CD14-positive monocyte (primary cell): ENCODE measurements around the gene OLFM2. TPM values are rescaled to one million over a fixed set of nuclear protein-coding genes. Genes with fewer than 3 reads are reported as not detected.

ENCODE experiments used
- DNase-seq, 3 donors: peaks; one replicate each; pipeline ENCODE4 v3.0.0-alpha.2; 2011 to 2022
- H2AFZ ChIP-seq: 2 replicates; pipeline ENCODE4 v1.6.0; 2012; ENCODE audit warnings: mild to moderate bottlenecking, low read depth, low read length, inconsistent platforms; ENCODE audit not compliant: insufficient read depth, poor library complexity, severe bottlenecking
- H3K27ac ChIP-seq, 2 donors: 1 replicate in 1 of 2; 2 replicates in 1 of 2; pipeline ENCODE4 v1.5.1; 2012 to 2013; ENCODE audit warnings: low read length in 2 of 2, control low read depth in 1 of 2, inconsistent platforms in 1 of 2, low read depth in 1 of 2, mild to moderate bottlenecking in 1 of 2
- H3K27me3 ChIP-seq, 2 donors: one replicate each; pipeline versions ENCODE4 v1.6.0 to v1.6.1; 2011 to 2013; ENCODE audit warnings: low read length in 2 of 2; ENCODE audit not compliant: control insufficient read depth in 2 of 2, insufficient read depth in 2 of 2
- H3K36me3 ChIP-seq, 2 donors: replicated peaks in 1 of 2; 1 replicate in 1 of 2; 2 replicates in 1 of 2; pipeline versions ENCODE4 v1.5.1 to v1.6.1; 2012 to 2013; ENCODE audit warnings: low read length in 2 of 2, control low read depth in 1 of 2, inconsistent platforms in 1 of 2, mild to moderate bottlenecking in 1 of 2; ENCODE audit not compliant: insufficient read depth in 2 of 2, control insufficient read depth in 1 of 2
- H3K4me1 ChIP-seq, 2 donors: 1 replicate in 1 of 2; 2 replicates in 1 of 2; pipeline versions ENCODE4 v1.5.1 to v1.6.1; 2012 to 2013; ENCODE audit warnings: low read length in 2 of 2, control low read depth in 1 of 2, inconsistent platforms in 1 of 2, mild to moderate bottlenecking in 1 of 2, moderate library complexity in 1 of 2; ENCODE audit not compliant: insufficient read depth in 2 of 2, control insufficient read depth in 1 of 2
- H3K4me2 ChIP-seq: replicated peaks from 2 replicates; pipeline ENCODE3; 2012; ENCODE audit warnings: low read length, moderate library complexity, mild to moderate bottlenecking; ENCODE audit not compliant: poor library complexity, severe bottlenecking; ENCODE audit errors: extremely low read depth
- H3K4me3 ChIP-seq, 3 experiments: fragments of 200-600 bp in 1 of 3; sonication (generic) in 1 of 3; replicated peaks in 1 of 3; 1 replicate in 2 of 3; 2 replicates in 1 of 3; pipeline ENCODE4 v1.5.1; 2011 to 2013; ENCODE audit warnings: low read length in 3 of 3, mild to moderate bottlenecking in 3 of 3, control low read depth in 2 of 3, low read depth in 2 of 3, inconsistent platforms in 1 of 3, moderate library complexity in 1 of 3
- H3K79me2 ChIP-seq: 2 replicates; pipeline ENCODE4 v1.6.0; 2012; ENCODE audit warnings: mild to moderate bottlenecking, control low read depth, inconsistent platforms, low read length, moderate library complexity; ENCODE audit not compliant: insufficient read depth
- H3K9ac ChIP-seq: 2 replicates; pipeline ENCODE4 v1.6.0; 2017; ENCODE audit warnings: low read length, mild to moderate bottlenecking; ENCODE audit not compliant: insufficient read depth, poor library complexity, severe bottlenecking
- H3K9me3 ChIP-seq, 2 donors: replicated peaks in 1 of 2; 1 replicate in 1 of 2; 2 replicates in 1 of 2; pipeline versions ENCODE4 v1.5.1 to v1.6.1; 2012 to 2013; ENCODE audit warnings: low read length in 2 of 2, control low read depth in 1 of 2; ENCODE audit not compliant: control insufficient read depth in 1 of 2, insufficient read depth in 1 of 2
- H4K20me1 ChIP-seq: 2 replicates; pipeline ENCODE4 v1.6.0; 2012; ENCODE audit warnings: mild to moderate bottlenecking, low read length, control low read depth, moderate library complexity; ENCODE audit not compliant: insufficient read depth
- H3K27ac Mint-ChIP-seq, 7 donors: one replicate each; pipeline ENCODE4 v1.8.0; 2020; ENCODE audit warnings: mild to moderate bottlenecking in 7 of 7, mixed read lengths in 7 of 7, moderate library complexity in 6 of 7, inconsistent platforms in 2 of 7
- H3K27me3 Mint-ChIP-seq, 3 donors: one replicate each; pipeline ENCODE4 v1.8.0; 2021 to 2022; ENCODE audit warnings: low read depth in 3 of 3, mild to moderate bottlenecking in 3 of 3, mixed read lengths in 3 of 3, moderate library complexity in 3 of 3, inconsistent platforms in 1 of 3
- H3K36me3 Mint-ChIP-seq, 2 donors: one replicate each; pipeline ENCODE4 v1.8.0; 2020; ENCODE audit warnings: mixed read lengths in 2 of 2, inconsistent platforms in 1 of 2, mild to moderate bottlenecking in 1 of 2
- H3K4me1 Mint-ChIP-seq: one replicate; pipeline ENCODE4 v1.8.0; 2020; ENCODE audit warnings: mild to moderate bottlenecking, mixed read lengths
- H3K4me3 Mint-ChIP-seq, 2 donors: one replicate each; pipeline ENCODE4 v1.8.0; 2020; ENCODE audit warnings: mild to moderate bottlenecking in 2 of 2, mixed read lengths in 2 of 2, moderate library complexity in 1 of 2
- H3K9me3 Mint-ChIP-seq, 7 donors: one replicate each; pipeline ENCODE4 v1.8.0; 2020 to 2022; ENCODE audit warnings: mixed read lengths in 7 of 7, mild to moderate bottlenecking in 6 of 7, moderate library complexity in 6 of 7, inconsistent platforms in 2 of 7
- WGBS: methylation state at CpG from one replicate; pipeline ENCODE4 v1.1.5; 2013; ENCODE audit warnings: missing lambda C conversion rate; ENCODE audit not compliant: insufficient coverage; 5-methylcytosine and 5-hydroxymethylcytosine counted together
- intact Hi-C, 2 donors: fragments of 100-400 bp; cut with micrococcal nuclease; formaldehyde crosslinking; loops; one replicate each; pipeline versions ENCODE4 v1.15.0 to v1.15.1; 2023
- polyA plus RNA-seq, 3 donors: library from polyadenylated mRNA; depleted of rRNA in 1 of 3; unstranded in 2 of 3; stranded (reverse) in 1 of 3; fragments of 300-500 nt in 2 of 3; fragments of >200 nt in 1 of 3; fragmentation: Illumina TruSeq in 2 of 3; gene quantifications; 1 replicate in 2 of 3; 2 replicates in 1 of 3; pipeline ENCODE4 v1.2.3, GENCODE V29; 2012 to 2021
- TF ChIP-seq, protein P1 (sequence below): fragments of 200-600 bp; IDR thresholded peaks from one replicate; pipeline ENCODE4 v1.8.0; 2022; ENCODE audit warnings: antibody characterized with exemption, mild to moderate bottlenecking

OLFM2 gene
- polyA plus RNA-seq, 3 donors, result not detected

DNA sequence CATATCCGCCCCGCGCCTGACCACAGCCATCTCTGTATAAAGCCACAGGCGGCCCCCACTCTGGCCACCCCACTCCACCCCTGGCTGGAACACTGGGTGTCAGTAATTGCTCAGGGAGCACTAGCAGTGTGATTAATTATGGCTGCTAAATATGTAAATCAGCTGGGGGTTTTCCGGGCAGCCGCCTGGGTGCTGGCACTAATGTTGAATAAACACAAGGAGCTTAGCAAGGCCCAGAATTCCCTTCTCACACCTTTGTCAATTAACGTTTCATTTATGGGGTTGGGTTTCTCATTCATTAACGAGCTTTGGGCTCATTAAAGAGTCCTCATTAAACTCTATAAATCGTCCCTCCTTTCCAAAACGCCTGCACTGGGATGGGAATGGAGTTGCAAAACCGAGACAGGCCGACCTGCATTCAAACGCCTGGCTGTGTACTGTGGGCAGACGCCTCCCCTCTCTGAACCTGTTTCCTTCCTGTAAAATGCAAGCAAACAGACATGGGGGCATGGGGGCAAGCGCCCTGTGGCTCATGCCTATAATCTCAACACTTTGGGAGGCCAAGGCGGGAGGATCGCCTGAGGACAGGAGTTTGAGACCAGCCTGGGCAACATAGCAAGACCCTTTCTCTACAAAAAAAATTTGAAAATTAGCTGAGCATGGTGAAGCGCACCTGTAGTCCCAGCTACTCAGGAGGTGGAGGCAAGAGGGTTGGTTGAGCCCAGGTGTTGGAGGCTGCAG lies 17.7 kb upstream of the OLFM2 start:
- no peak overlapping the region for H3K4me2 ChIP-seq
- H3K4me3 Mint-ChIP-seq, result no peak overlapping the region
- no peaks in the 10 kb centered on the region for H3K79me2 ChIP-seq
- H3K9ac ChIP-seq, result no peak overlapping the region
- intact Hi-C loops, result no loop called here
- no peaks in the 10 kb centered on the region for H3K9me3 ChIP-seq
- no peaks in the 10 kb centered on the region for H3K4me1 Mint-ChIP-seq
- no peaks in the 10 kb centered on the region for H3K27me3 ChIP-seq
- H4K20me1 ChIP-seq, result no peaks in the 10 kb centered on the region
- 79% methylated on average over 5 of the region's 18 CpGs for WGBS
- DNase-seq, result no peak
- peaks cover 4 to 18% (median 6%) of the 10 kb centered on the region in 3 donors for H3K27me3 Mint-ChIP-seq
- H3K9me3 Mint-ChIP-seq, result peaks cover 0 to 4% (median 0%) of the 10 kb centered on the region in 7 donors
- no peak overlapping the region for H2AFZ ChIP-seq
- no peaks in the 10 kb centered on the region for H3K4me1 ChIP-seq
- no peaks in the 10 kb centered on the region for H3K36me3 Mint-ChIP-seq
- H3K4me3 ChIP-seq, result no peak overlapping the region
- H3K36me3 ChIP-seq, result no peaks in the 10 kb centered on the region
- TF ChIP-seq, protein P1, sequence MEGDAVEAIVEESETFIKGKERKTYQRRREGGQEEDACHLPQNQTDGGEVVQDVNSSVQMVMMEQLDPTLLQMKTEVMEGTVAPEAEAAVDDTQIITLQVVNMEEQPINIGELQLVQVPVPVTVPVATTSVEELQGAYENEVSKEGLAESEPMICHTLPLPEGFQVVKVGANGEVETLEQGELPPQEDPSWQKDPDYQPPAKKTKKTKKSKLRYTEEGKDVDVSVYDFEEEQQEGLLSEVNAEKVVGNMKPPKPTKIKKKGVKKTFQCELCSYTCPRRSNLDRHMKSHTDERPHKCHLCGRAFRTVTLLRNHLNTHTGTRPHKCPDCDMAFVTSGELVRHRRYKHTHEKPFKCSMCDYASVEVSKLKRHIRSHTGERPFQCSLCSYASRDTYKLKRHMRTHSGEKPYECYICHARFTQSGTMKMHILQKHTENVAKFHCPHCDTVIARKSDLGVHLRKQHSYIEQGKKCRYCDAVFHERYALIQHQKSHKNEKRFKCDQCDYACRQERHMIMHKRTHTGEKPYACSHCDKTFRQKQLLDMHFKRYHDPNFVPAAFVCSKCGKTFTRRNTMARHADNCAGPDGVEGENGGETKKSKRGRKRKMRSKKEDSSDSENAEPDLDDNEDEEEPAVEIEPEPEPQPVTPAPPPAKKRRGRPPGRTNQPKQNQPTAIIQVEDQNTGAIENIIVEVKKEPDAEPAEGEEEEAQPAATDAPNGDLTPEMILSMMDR, result no peak
- H3K27ac ChIP-seq, result no peak overlapping the region
- H3K27ac Mint-ChIP-seq, result no peak overlapping the region

DNA sequence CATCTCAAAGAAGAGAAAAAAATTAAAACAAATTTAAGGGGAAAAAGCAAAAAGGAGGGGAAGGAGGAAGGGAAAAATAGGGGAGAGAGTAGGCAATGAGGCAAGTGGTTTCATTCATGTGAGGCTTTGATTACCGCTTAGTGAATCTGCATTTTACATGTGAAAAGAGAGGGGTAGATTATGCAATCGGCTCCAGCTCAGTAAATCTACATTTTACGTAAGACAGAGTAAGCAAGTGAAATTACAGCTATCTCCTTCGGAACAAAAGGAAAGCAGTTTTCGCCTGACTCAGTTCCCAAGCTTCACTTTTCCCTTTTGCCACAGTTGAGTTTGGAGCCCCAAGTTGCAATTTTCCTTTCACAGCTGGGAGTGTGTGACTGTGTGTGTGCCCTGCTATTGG lies 16.0 kb upstream of the OLFM2 start:
- TF ChIP-seq, protein P1, result no peak
- Mint-ChIP-seq H3K9me3 (peaks cover 0 to 4% (median 0%) of the 10 kb centered on the region in 7 donors), H3K36me3 (no peaks in the 10 kb centered on the region)

More for the DNA sequence above, 16.0 kb upstream of the OLFM2 start:
- H3K36me3 ChIP-seq, result no peaks in the 10 kb centered on the region
- H3K4me2 ChIP-seq, result no peak overlapping the region
- Mint-ChIP-seq H3K4me1 (no peaks in the 10 kb centered on the region), H3K4me3 (no peak overlapping the region), H3K27me3 (peaks cover 4 to 13% (median 5%) of the 10 kb centered on the region in 3 donors), H3K27ac (no peak overlapping the region)
- no peaks in the 10 kb centered on the region for H3K9me3 ChIP-seq
- H3K9ac ChIP-seq, result no peak overlapping the region
- no peaks in the 10 kb centered on the region for H3K27me3 ChIP-seq
- no peak overlapping the region for H2AFZ ChIP-seq
- intact Hi-C loops, result no loop called here
- no peak overlapping the region for H3K4me3 ChIP-seq
- H3K79me2 ChIP-seq, result no peaks in the 10 kb centered on the region
- no peak overlapping the region for H3K27ac ChIP-seq
- DNase-seq, result no peak
- WGBS, result no CpG with 5 or more reads among the region's 5 CpGs
- no peaks in the 10 kb centered on the region for H3K4me1 ChIP-seq
- no peaks in the 10 kb centered on the region for H4K20me1 ChIP-seq
